Measurements from ENCODE around the gene PTPRT. TPM values are rescaled to one million over a fixed set of nuclear protein-coding genes. Genes with fewer than 3 reads are reported as not detected.

The PTPRT gene
- total and polyA plus RNA-seq, 2 of the 13 experiments (the other 11 are each of a cell fraction or from before 2014, with no cell fraction given), result under 0.01 to 0.09 TPM

DNA sequence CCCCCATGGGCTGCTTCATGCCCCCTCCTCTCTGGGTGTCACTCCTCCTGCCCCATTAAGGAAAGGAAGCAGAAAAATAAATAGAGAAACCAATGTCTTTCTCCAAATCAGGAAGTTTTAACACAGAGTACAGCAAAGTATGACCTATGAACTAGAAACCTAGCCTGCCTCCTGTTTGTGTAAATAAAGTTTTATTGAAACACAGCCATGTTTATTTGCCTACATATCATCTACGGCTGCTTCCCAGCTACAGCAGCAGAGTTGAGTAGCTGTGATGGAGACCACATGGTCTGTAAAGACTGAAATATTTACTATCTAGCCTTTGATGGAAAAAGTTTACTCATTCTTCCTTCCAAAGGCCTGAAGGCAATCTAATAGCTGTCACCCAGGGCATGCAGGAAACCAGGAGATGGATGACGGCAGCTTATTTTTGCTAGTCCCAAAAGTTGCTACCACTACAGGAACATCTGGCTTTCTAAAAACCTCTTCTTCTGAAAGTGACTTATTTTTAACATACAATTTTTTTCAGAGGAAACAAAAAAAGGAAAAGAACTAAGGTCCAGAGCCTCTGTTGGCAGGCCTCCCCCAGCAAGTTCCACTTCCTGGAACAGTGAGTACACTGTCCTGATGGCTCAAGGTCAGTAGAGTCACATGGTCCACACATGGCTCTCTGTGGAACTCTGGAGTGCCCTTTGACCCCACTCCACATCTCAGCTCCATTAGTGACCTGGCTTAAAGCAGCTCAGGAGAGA lies 287.8 kb downstream of the PTPRT start (continued):
- no peak for TF ChIP-seq RELA (CRISPR knock-in tag; IDR thresholded peaks at IDR 0.05)
- TF ChIP-seq, protein P1, sequence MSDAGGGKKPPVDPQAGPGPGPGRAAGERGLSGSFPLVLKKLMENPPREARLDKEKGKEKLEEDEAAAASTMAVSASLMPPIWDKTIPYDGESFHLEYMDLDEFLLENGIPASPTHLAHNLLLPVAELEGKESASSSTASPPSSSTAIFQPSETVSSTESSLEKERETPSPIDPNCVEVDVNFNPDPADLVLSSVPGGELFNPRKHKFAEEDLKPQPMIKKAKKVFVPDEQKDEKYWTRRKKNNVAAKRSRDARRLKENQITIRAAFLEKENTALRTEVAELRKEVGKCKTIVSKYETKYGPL (CRISPR knock-in tag; IDR thresholded peaks at IDR 0.05), result no peak
- no peak for TF ChIP-seq RAD21 (CRISPR knock-in tag; IDR thresholded peaks at IDR 0.05)
- TF ChIP-seq ZBTB33 (CRISPR knock-in tag; IDR thresholded peaks at IDR 0.05), result no peak
- TF ChIP-seq MNT (IDR thresholded peaks at IDR 0.05), result peak; percentile 86
- TF ChIP-seq ZNF354B (CRISPR knock-in tag; IDR thresholded peaks at IDR 0.05), result no peak
- TF ChIP-seq, protein P2, sequence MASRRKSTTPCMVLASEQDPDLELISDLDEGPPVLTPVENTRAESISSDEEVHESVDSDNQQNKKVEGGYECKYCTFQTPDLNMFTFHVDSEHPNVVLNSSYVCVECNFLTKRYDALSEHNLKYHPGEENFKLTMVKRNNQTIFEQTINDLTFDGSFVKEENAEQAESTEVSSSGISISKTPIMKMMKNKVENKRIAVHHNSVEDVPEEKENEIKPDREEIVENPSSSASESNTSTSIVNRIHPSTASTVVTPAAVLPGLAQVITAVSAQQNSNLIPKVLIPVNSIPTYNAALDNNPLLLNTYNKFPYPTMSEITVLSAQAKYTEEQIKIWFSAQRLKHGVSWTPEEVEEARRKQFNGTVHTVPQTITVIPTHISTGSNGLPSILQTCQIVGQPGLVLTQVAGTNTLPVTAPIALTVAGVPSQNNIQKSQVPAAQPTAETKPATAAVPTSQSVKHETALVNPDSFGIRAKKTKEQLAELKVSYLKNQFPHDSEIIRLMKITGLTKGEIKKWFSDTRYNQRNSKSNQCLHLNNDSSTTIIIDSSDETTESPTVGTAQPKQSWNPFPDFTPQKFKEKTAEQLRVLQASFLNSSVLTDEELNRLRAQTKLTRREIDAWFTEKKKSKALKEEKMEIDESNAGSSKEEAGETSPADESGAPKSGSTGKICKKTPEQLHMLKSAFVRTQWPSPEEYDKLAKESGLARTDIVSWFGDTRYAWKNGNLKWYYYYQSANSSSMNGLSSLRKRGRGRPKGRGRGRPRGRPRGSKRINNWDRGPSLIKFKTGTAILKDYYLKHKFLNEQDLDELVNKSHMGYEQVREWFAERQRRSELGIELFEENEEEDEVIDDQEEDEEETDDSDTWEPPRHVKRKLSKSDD (CRISPR knock-in tag; IDR thresholded peaks at IDR 0.05; ENCODE audit: low read depth), result no peak
- no peak for TF ChIP-seq ZNF234 (CRISPR knock-in tag; conservative IDR thresholded peaks at IDR 0.05)
- TF ChIP-seq ZNF18 (CRISPR knock-in tag; IDR thresholded peaks at IDR 0.05; ENCODE audit: insufficient replicate concordance), result no peak
- peak; percentile 85 for TF ChIP-seq NR2F6 (IDR thresholded peaks at IDR 0.05)
- TF ChIP-seq NR2F6 (CRISPR knock-in tag; IDR thresholded peaks at IDR 0.05), result peak; percentile 93
- TF ChIP-seq ZNF792 (CRISPR knock-in tag; IDR thresholded peaks at IDR 0.05), result no peak
- TF ChIP-seq HOXA7 (CRISPR knock-in tag; IDR thresholded peaks at IDR 0.05), result no peak
- TF ChIP-seq REL (CRISPR knock-in tag; conservative IDR thresholded peaks at IDR 0.05), result no peak
- TF ChIP-seq TEAD3 (CRISPR knock-in tag; optimal IDR thresholded peaks at IDR 0.05; ENCODE audit: borderline replicate concordance), result no peak
- TF ChIP-seq ZNF446 (CRISPR knock-in tag; IDR thresholded peaks at IDR 0.05), result no peak
- TF ChIP-seq GABPB1 (CRISPR knock-in tag; IDR thresholded peaks at IDR 0.05), result peak; percentile 63; the same call in 1 of the 2 replicates
